Measurements from ENCODE around the gene ALG8.

DNA sequence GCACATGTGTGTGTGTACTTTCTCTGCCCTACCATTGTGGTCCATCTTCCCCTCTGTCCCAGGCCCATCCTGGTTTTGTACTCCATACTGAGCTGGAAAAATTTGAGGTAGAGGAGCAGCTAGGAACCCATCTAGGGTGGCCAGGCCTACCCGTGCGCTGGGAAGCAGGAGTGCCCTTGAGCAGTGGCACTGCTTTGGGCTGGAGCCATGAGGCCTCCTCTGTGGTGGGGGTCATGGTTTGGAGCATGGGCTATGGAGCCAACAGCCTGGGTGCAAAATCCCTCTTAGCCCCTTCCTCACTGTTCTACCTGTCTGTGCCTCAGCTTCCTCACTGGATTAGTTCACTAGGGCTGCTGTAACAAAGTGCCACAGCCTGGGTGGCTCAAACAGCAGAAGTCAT lies 21.9 kb upstream of the ALG8 start:
- TF ChIP-seq EZH2 (IDR thresholded peaks at IDR 0.05) (no peak), POLR2AphosphoS5 (IDR thresholded peaks at IDR 0.05; ENCODE audit: borderline replicate concordance, low read depth, low read length) (no peak), FOXP2 (optimal IDR thresholded peaks at IDR 0.05; ENCODE audit: control extremely low read depth, extremely low read length, insufficient read depth) (no peak)

Data from SK-N-MC (cell line).